Spinal cord (tissue), 10 donors: ENCODE results near the gene ZFAND2A. TPM values are rescaled to one million over a fixed set of nuclear protein-coding genes. Genes with fewer than 3 reads are reported as not detected.
"Not testable (repeated sequence)": the region's sequence is repeated elsewhere in the genome, so short reads cannot be mapped to it uniquely, and the experiment has no call there.

ENCODE experiments used
- DNase-seq, 6 donors: peaks; one replicate each; pipeline versions ENCODE4 v3.0.0 to v3.0.0-alpha.2; 2013 to 2015; ENCODE audit warnings: low spot score in 6 of 6, low read depth in 4 of 6
- H3K27ac ChIP-seq: one replicate; pipeline ENCODE4 v1.5.1; 2013; ENCODE audit warnings: low read depth, low read length, control low read depth
- H3K27me3 ChIP-seq: one replicate; pipeline ENCODE4 v1.6.1; 2013; ENCODE audit warnings: low read length; ENCODE audit not compliant: control insufficient read depth, insufficient read depth
- H3K36me3 ChIP-seq: one replicate; pipeline ENCODE4 v1.6.1; 2013; ENCODE audit warnings: low read length; ENCODE audit not compliant: control insufficient read depth, insufficient read depth
- H3K4me1 ChIP-seq: one replicate; pipeline ENCODE4 v1.6.1; 2013; ENCODE audit warnings: low read length; ENCODE audit not compliant: control insufficient read depth, insufficient read depth
- H3K4me3 ChIP-seq: one replicate; pipeline ENCODE4 v1.5.1; 2013; ENCODE audit warnings: low read depth, low read length, control low read depth
- H3K9me3 ChIP-seq: one replicate; pipeline ENCODE4 v1.6.1; 2013; ENCODE audit warnings: low read length; ENCODE audit not compliant: control insufficient read depth, insufficient read depth
- WGBS: methylation state at CpG from one replicate; pipeline ENCODE4 v1.1.5; 2013; ENCODE audit warnings: missing lambda C conversion rate; ENCODE audit not compliant: insufficient coverage; 5-methylcytosine and 5-hydroxymethylcytosine counted together
- polyA plus RNA-seq, 2 donors: library from polyadenylated mRNA; unstranded; fragments of 120-200 nt; gene quantifications; one replicate each; pipeline ENCODE4 v1.2.1, GENCODE V29; 2013; ENCODE audit not compliant: insufficient read length in 2 of 2
- total RNA-seq, 2 donors: library from RNA; depleted of rRNA in 1 of 2; stranded (reverse); fragments of 120-200 nt in 1 of 2; fragments of >200 nt in 1 of 2; gene quantifications; one replicate each; pipeline versions ENCODE4 v1.2.3 to v1.2.4, GENCODE V29; 2013 to 2014
- donor health status: healthy.

Gene ZFAND2A
- total and polyA plus RNA-seq, 4 donors = 29.8 to 58.0 (median 43.6) TPM

GRCh38 chr7:1168422-1168821, 8.4 kb upstream of the ZFAND2A start:
- DNase-seq = no peak
- Histone ChIP-seq H3K27me3 (no peaks in the 10 kb centered on the region), H3K36me3 (peaks cover 22% of the 10 kb centered on the region), H3K9me3 (no peaks in the 10 kb centered on the region), H3K4me1 (peaks cover 11% of the 10 kb centered on the region), H3K27ac (no peak overlapping the region), H3K4me3 (no peak overlapping the region)
- 87% methylated on average over 8 of the region's 11 CpGs for WGBS

GRCh38 chr7:1164436-1164835, 4.4 kb upstream of the ZFAND2A start:
- Histone ChIP-seq H3K4me3 (no peak overlapping the region), H3K9me3 (no peaks in the 10 kb centered on the region), H3K36me3 (peaks cover 34% of the 10 kb centered on the region), H3K27me3 (no peaks in the 10 kb centered on the region), H3K27ac (no peak overlapping the region), H3K4me1 (peaks cover 14% of the 10 kb centered on the region)
- no peak for DNase-seq
- WGBS = 93% methylated on average over 6 of the region's 7 CpGs

- H3K36me3 ChIP-seq = peaks cover 34% of the 10 kb centered on the region
- no peaks in the 10 kb centered on the region for H3K27me3 ChIP-seq
- WGBS = 93% methylated on average over 9 of the region's 12 CpGs
- H3K9me3 ChIP-seq = no peaks in the 10 kb centered on the region
- DNase-seq = no peak
- peaks cover 20% of the 10 kb centered on the region for H3K4me1 ChIP-seq
- no peak overlapping the region for H3K4me3 ChIP-seq
- no peak overlapping the region for H3K27ac ChIP-seq
These were observed 3.1 kb upstream of the ZFAND2A start for GRCh38 chr7:1163121-1163520.

- H3K9me3 ChIP-seq = no peaks in the 10 kb centered on the region
- H3K27ac ChIP-seq = peak overlapping the region; percentile 80
- peak overlapping the region; percentile 70 for H3K4me3 ChIP-seq
- WGBS = 27% methylated on average over 16 of the region's 19 CpGs
- peaks cover 20% of the 10 kb centered on the region for H3K4me1 ChIP-seq
- DNase-seq = no peak
- H3K27me3 ChIP-seq = no peaks in the 10 kb centered on the region
- peaks cover 46% of the 10 kb centered on the region for H3K36me3 ChIP-seq
These were observed 650 bp upstream of the ZFAND2A start for GRCh38 chr7:1160670-1161021.

DNA sequence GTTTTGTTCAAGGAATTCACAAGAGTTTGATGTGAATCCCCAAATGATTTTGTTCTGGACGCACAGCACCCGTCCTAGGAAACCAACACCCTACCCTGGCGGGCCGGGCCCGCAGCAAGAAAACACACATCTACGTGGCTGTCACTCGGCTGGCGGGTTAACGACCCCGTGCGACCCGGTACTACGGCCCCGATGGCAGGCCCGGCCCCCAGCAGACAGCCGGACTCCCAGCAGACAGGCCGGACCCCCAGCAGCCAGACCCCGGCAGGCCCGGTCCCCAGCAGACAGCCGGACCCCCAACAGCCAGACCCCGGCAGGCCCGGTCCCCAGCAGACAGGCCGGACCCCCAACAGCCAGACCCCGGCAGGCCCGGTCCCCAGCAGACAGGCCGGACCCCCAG, 765 bp downstream of the ZFAND2A start:
- H3K27ac ChIP-seq = not testable (repeated sequence)
- H3K36me3 ChIP-seq = peaks cover 45% of the 10 kb centered on the region
- WGBS = 18% methylated on average over 16 of the region's 26 CpGs

DNA sequence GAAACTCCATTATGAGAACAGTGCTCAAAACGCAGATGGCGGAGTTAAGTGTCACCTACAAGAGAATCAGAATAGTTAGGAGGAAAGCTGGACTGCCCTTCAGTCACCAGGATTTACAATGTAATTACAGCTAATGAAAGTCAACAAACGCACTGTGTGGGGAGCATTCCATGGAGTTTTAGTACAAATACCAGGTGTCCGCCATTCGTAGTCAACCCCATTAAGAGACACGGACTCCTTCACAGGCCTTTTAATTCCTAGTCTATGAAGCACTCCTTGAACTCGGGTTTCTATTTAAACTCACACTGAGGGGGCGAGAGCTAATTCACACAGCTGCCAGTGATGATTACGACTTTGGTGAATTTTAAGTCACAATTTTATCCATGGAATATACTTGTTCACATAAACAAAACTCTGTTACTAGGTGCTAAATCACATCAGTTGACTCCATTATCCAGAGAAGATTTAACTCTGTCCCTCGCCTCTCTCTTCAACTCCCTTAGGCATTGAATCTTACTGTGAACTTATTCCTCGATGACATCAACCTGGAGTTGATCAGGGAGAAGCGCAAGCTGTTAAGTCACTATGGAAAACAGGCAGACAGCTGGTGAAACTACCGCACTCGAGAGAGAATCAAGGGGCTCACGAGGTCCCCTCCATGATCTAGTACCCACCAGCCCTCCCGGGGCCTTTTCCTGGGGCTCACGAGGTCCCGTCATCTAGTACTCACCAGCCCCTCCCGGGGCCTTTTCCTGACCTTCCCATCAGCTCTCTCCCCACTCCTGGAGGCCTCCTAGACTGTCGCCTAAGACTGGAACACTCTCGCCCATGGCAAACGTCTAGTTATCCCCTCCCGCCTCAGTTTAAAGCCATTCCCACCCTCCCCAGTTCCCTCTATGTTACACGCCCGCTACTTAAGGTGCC, 1.5 kb downstream of the ZFAND2A start:
- Histone ChIP-seq H3K9me3 (no peaks in the 10 kb centered on the region), H3K27me3 (no peaks in the 10 kb centered on the region), H3K4me1 (peaks cover 20% of the 10 kb centered on the region), H3K27ac (no peak overlapping the region), H3K36me3 (peaks cover 46% of the 10 kb centered on the region), H3K4me3 (peak overlapping the region; percentile 48)
- WGBS = 72% methylated on average over 21 of the region's 25 CpGs
- DNase-seq = no peak

More for the DNA sequence above, 765 bp downstream of the ZFAND2A start:
- H3K9me3 ChIP-seq, DNase-seq, H3K27me3 ChIP-seq: not testable (repeated sequence)
- peaks cover 20% of the 10 kb centered on the region for H3K4me1 ChIP-seq
- peak overlapping the region; percentile 48 for H3K4me3 ChIP-seq

GRCh38 chr7:1156782-1157535, 3.0 kb downstream of the ZFAND2A start:
- Histone ChIP-seq H3K4me3 (no peak overlapping the region), H3K36me3 (peaks cover 48% of the 10 kb centered on the region), H3K27me3 (no peaks in the 10 kb centered on the region), H3K9me3 (no peaks in the 10 kb centered on the region), H3K4me1 (peaks cover 20% of the 10 kb centered on the region), H3K27ac (no peak overlapping the region)
- DNase-seq = no peak
- WGBS = 69% methylated on average over 5 of the region's 10 CpGs

DNA sequence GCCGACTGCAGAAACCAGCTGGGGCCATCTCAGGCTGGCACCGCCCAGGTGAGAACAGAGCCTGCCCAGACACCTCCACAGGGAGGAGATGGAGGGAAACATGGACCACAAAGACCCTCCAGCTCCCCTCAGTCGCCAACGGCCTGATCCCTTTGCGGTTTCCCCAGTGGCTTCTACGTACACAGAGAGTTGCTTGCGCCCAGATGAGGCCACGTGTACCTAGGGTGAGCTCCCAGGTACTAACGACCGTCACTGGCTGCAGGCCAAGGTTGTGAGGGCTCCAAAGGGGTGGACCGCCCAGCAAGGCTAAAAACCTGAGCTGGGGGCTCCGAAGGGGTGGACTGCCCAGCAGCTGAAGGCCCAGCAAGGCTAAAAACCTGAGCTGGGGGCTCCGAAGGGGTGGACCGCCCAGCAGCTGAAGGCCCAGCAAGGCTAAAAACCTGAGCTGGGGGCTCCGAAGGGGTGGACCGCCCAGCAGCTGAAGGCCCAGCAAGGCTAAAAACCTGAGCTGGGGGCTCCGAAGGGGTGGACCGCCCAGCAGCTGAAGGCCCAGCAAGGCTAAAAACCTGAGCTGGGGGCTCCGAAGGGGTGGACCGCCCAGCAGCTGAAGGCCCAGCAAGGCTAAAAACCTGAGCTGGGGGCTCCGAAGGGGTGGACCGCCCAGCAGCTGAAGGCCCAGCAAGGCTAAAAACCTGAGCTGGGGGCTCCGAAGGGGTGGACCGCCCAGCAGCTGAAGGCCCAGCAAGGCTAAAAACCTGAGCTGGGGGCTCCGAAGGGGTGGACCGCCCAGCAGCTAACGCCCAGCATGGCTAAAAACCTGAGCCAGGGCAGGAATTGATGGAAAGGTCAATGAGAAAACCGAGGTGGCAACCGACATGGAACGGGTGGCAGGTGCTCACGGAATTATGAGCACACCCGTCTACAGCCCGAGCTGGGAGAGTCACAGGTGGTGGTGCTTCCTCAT, 3.9 kb downstream of the ZFAND2A start:
- not testable (repeated sequence) for H3K27ac ChIP-seq, H3K9me3 ChIP-seq, H3K27me3 ChIP-seq, DNase-seq, H3K4me3 ChIP-seq
- peaks cover 16% of the 10 kb centered on the region for H3K4me1 ChIP-seq
- whole genome bisulfite sequencing = 92% methylated on average over 17 of the region's 33 CpGs
- peaks cover 56% of the 10 kb centered on the region for H3K36me3 ChIP-seq

DNA sequence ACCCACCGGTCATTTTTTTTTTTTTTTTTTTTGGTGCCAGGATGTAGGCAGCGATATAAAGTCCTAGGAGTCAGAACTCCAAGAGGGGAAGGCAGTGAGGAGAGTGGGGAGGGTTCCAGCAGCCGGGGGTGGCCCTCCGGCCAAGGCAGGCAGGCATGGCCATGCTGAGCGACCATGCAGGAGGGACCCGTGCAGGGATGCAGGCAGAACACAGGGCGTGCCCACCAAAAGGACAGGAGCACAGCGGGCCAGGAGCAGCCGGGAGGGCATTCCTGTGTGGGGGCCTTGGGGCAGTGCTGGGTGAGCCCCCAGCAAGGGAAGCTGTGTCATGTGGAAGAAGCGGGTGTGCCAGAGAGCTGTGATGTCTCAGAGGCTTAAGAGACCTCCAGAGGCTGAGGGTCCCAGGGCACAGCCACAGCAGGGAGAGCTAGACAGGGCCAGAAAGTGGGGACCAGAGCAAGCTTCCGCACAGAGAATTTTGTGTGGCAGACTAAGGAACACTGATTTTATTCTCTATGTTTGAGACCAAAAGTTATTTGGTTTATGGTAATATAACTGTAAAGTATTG, 5.7 kb downstream of the ZFAND2A start:
- H3K4me3 ChIP-seq = no peak overlapping the region
- no peak overlapping the region for H3K27ac ChIP-seq
- H3K4me1 ChIP-seq = peaks cover 8% of the 10 kb centered on the region
- H3K9me3 ChIP-seq = no peaks in the 10 kb centered on the region
- H3K27me3 ChIP-seq = no peaks in the 10 kb centered on the region
- WGBS = 93% methylated on average over 8 of the region's 11 CpGs
- no peak for DNase-seq
- peaks cover 74% of the 10 kb centered on the region for H3K36me3 ChIP-seq
